T-helper 1 cell (primary cell): ENCODE measurements around the gene GOLT1A.

ENCODE experiments used
- DNase-seq, 5 donors: peaks; one replicate each; pipeline ENCODE4 v3.0.0-alpha.2; 2012 to 2020

Gene GOLT1A

GRCh38 chr1:204153667-204154066, 60.1 kb downstream of the GOLT1A start:
- no peak for DNase-seq

- DNase-seq = no peak
Observed at GRCh38 chr1:204152310-204153044, 61.3 kb downstream of the GOLT1A start.

- DNase-seq = peak in 4 of 5 donors; percentile 45 to 65 (median 52)
Observed at GRCh38 chr1:204151552-204152309, 62.1 kb downstream of the GOLT1A start, which contains the start of gene ETNK2. TSS of gene ETNK2 (minus strand) at chr1:204152044. CDS start at chr1:204151852, 192 bp downstream.

- no peak for DNase-seq
Observed at GRCh38 chr1:204150702-204151551, 62.9 kb downstream of the GOLT1A start.

GRCh38 chr1:204149635-204150565, 63.9 kb downstream of the GOLT1A start:
- no peak for DNase-seq

- no peak for DNase-seq
Observed at GRCh38 chr1:204149107-204149506, 64.7 kb downstream of the GOLT1A start.
